ENCODE data around the gene EZH1.

GRCh38 chr17:42723636-42724035 lies 21.2 kb downstream of the EZH1 start:
- TF ChIP-seq CTCF (IDR thresholded peaks at IDR 0.05) (no peak), POLR2A (IDR thresholded peaks at IDR 0.05) (no peak)
